ENCODE data around the gene HCK.

The HCK gene

GRCh38 chr20:32125506-32125905 lies 73.5 kb downstream of the HCK start:
- no peak for ATAC-seq (ENCODE audit: insufficient read depth, low read depth)
- no peak overlapping the region for H3K9ac ChIP-seq (ENCODE audit: low read depth, low read length)
- peaks cover 25% of the 10 kb centered on the region for H3K36me3 ChIP-seq (ENCODE audit: insufficient read depth, low read length)
- H3K27me3 ChIP-seq (ENCODE audit: insufficient read depth, low read length, poor library complexity): no peaks in the 10 kb centered on the region
- no peak for DNase-seq
- H3K4me2 ChIP-seq (ENCODE audit: insufficient read depth, low read length): no peak overlapping the region
- H3K9me3 ChIP-seq (ENCODE audit: insufficient read depth, low read length, severe bottlenecking): no peaks in the 10 kb centered on the region
- no peak overlapping the region for H3K27ac ChIP-seq (ENCODE audit: low read length)
- H3K4me1 ChIP-seq (ENCODE audit: insufficient read depth, low read length): no peaks in the 10 kb centered on the region
- peaks cover 76% of the 10 kb centered on the region for H3K79me2 ChIP-seq (ENCODE audit: insufficient read depth, low read length)
- no peak overlapping the region for H3K4me3 ChIP-seq (ENCODE audit: low read depth in 1 of 2, low read length in 2 of 2)
- TF ChIP-seq EZH2 (IDR thresholded peaks at IDR 0.05; ENCODE audit: borderline replicate concordance, low read depth, low read length, severe bottlenecking) (no peak), CTCF (IDR thresholded peaks at IDR 0.05; ENCODE audit: borderline replicate concordance, extremely low read depth, low read length, poor library complexity, severe bottlenecking) (no peak)
- no peak overlapping the region for H2AFZ ChIP-seq (ENCODE audit: low read depth, low read length)
- H4K20me1 ChIP-seq (ENCODE audit: insufficient read depth, low read length): peaks cover 52% of the 10 kb centered on the region; the same call in 1 of the 2 replicates

- no peaks in the 10 kb centered on the region for H3K4me1 ChIP-seq (ENCODE audit: insufficient read depth, low read length)
- H3K4me3 ChIP-seq (ENCODE audit: low read depth in 1 of 2, low read length in 2 of 2): no peak overlapping the region
- peaks cover 65% of the 10 kb centered on the region for H4K20me1 ChIP-seq (ENCODE audit: insufficient read depth, low read length)
- no peaks in the 10 kb centered on the region for H3K27me3 ChIP-seq (ENCODE audit: insufficient read depth, low read length, poor library complexity)
- ATAC-seq (ENCODE audit: insufficient read depth, low read depth) (no peak), DNase-seq (no peak)
- peaks cover 85% of the 10 kb centered on the region for H3K79me2 ChIP-seq (ENCODE audit: insufficient read depth, low read length)
- no peak overlapping the region for H3K27ac ChIP-seq (ENCODE audit: low read length)
- no peak overlapping the region for H3K9ac ChIP-seq (ENCODE audit: low read depth, low read length)
- no peak overlapping the region for H3K4me2 ChIP-seq (ENCODE audit: insufficient read depth, low read length)
- H2AFZ ChIP-seq (ENCODE audit: low read depth, low read length): no peak overlapping the region
- H3K36me3 ChIP-seq (ENCODE audit: insufficient read depth, low read length): peaks cover 25% of the 10 kb centered on the region
- H3K9me3 ChIP-seq (ENCODE audit: insufficient read depth, low read length, severe bottlenecking): no peaks in the 10 kb centered on the region
- TF ChIP-seq CTCF (IDR thresholded peaks at IDR 0.05; ENCODE audit: borderline replicate concordance, extremely low read depth, low read length, poor library complexity, severe bottlenecking) (no peak), EZH2 (IDR thresholded peaks at IDR 0.05; ENCODE audit: borderline replicate concordance, low read depth, low read length, severe bottlenecking) (no peak)
Measured at GRCh38 chr20:32126919-32127318, 74.9 kb downstream of the HCK start.

- no peak for ATAC-seq (ENCODE audit: insufficient read depth, low read depth)
- Histone ChIP-seq H3K9me3 (ENCODE audit: insufficient read depth, low read length, severe bottlenecking) (no peaks in the 10 kb centered on the region), H3K36me3 (ENCODE audit: insufficient read depth, low read length) (peaks cover 26% of the 10 kb centered on the region), H3K9ac (ENCODE audit: low read depth, low read length) (no peak overlapping the region), H4K20me1 (ENCODE audit: insufficient read depth, low read length) (peaks cover 69% of the 10 kb centered on the region), H3K27ac (ENCODE audit: low read length) (no peak overlapping the region), H3K4me2 (ENCODE audit: insufficient read depth, low read length) (no peak overlapping the region), H2AFZ (ENCODE audit: low read depth, low read length) (no peak overlapping the region), H3K79me2 (ENCODE audit: insufficient read depth, low read length) (peaks cover 89% of the 10 kb centered on the region), H3K4me1 (ENCODE audit: insufficient read depth, low read length) (no peaks in the 10 kb centered on the region), H3K4me3 (ENCODE audit: low read depth in 1 of 2, low read length in 2 of 2) (no peak overlapping the region), H3K27me3 (ENCODE audit: insufficient read depth, low read length, poor library complexity) (no peaks in the 10 kb centered on the region)
- no peak for DNase-seq
- TF ChIP-seq CTCF (IDR thresholded peaks at IDR 0.05; ENCODE audit: borderline replicate concordance, extremely low read depth, low read length, poor library complexity, severe bottlenecking) (no peak), EZH2 (IDR thresholded peaks at IDR 0.05; ENCODE audit: borderline replicate concordance, low read depth, low read length, severe bottlenecking) (no peak)
Measured at GRCh38 chr20:32127347-32127746, 75.3 kb downstream of the HCK start.

GRCh38 chr20:32128167-32128566 lies 76.1 kb downstream of the HCK start:
- no peak for DNase-seq
- Histone ChIP-seq H3K27ac (ENCODE audit: low read length) (no peak overlapping the region), H3K9me3 (ENCODE audit: insufficient read depth, low read length, severe bottlenecking) (no peaks in the 10 kb centered on the region), H3K36me3 (ENCODE audit: insufficient read depth, low read length) (peaks cover 34% of the 10 kb centered on the region), H3K4me3 (ENCODE audit: low read depth in 1 of 2, low read length in 2 of 2) (no peak overlapping the region), H4K20me1 (ENCODE audit: insufficient read depth, low read length) (peaks cover 77% of the 10 kb centered on the region), H2AFZ (ENCODE audit: low read depth, low read length) (no peak overlapping the region), H3K79me2 (ENCODE audit: insufficient read depth, low read length) (peaks cover 96% of the 10 kb centered on the region), H3K4me2 (ENCODE audit: insufficient read depth, low read length) (no peak overlapping the region), H3K4me1 (ENCODE audit: insufficient read depth, low read length) (no peaks in the 10 kb centered on the region), H3K9ac (ENCODE audit: low read depth, low read length) (no peak overlapping the region), H3K27me3 (ENCODE audit: insufficient read depth, low read length, poor library complexity) (no peaks in the 10 kb centered on the region)
- TF ChIP-seq EZH2 (IDR thresholded peaks at IDR 0.05; ENCODE audit: borderline replicate concordance, low read depth, low read length, severe bottlenecking) (no peak), CTCF (IDR thresholded peaks at IDR 0.05; ENCODE audit: borderline replicate concordance, extremely low read depth, low read length, poor library complexity, severe bottlenecking) (no peak)
- no peak for ATAC-seq (ENCODE audit: insufficient read depth, low read depth)
